Activated CD8-positive, alpha-beta T cell treated with anti-CD3 and anti-CD28 coated beads for 36 hours (primary cell): ENCODE data around the gene RPL4. TPM values are rescaled to one million over a fixed set of nuclear protein-coding genes. Genes with fewer than 3 reads are reported as not detected.
A peak's percentile ranks its signal among the peaks of the same experiment; 100 is the strongest.

Experiments
- ATAC-seq: fragments of 200-7000 bp; cut with Tn5 transposase; one replicate; pipeline ENCODE4 v1.10.0; 2021; ENCODE audit warnings: mild to moderate bottlenecking, moderate library complexity
- CTCF ChIA-PET: fragments of 350-600 bp; sonication (Branson Sonifier 250); formaldehyde crosslinking; loops from one replicate; lab custom pipeline; 2021; ENCODE audit warnings: antibody characterized with exemption; lab: Charles Lee
- POLR2A ChIA-PET: fragments of 350-600 bp; sonication (Branson Sonifier 250); formaldehyde crosslinking; loops from one replicate; lab custom pipeline; 2021; ENCODE audit warnings: antibody characterized with exemption; lab: Charles Lee
- DNase-seq: peaks from one replicate; pipeline ENCODE4 v3.0.0-alpha.2; 2020
- H3K27ac Mint-ChIP-seq: one replicate; pipeline ENCODE4 v1.8.0; 2021; ENCODE audit warnings: mild to moderate bottlenecking, mixed read lengths
- H3K27me3 Mint-ChIP-seq: one replicate; pipeline ENCODE4 v1.8.0; 2021; ENCODE audit warnings: mixed read lengths
- H3K36me3 Mint-ChIP-seq: one replicate; pipeline ENCODE4 v1.8.0; 2021; ENCODE audit warnings: low read depth, mixed read lengths
- H3K4me1 Mint-ChIP-seq: one replicate; pipeline ENCODE4 v1.8.0; 2021; ENCODE audit warnings: low read depth, mixed read lengths
- H3K4me3 Mint-ChIP-seq: one replicate; pipeline ENCODE4 v1.8.0; 2021; ENCODE audit warnings: mild to moderate bottlenecking, moderate library complexity, mixed read lengths
- H3K9me3 Mint-ChIP-seq: one replicate; pipeline ENCODE4 v1.8.0; 2021; ENCODE audit warnings: mixed read lengths
- intact Hi-C: fragments of 100-400 bp; cut with micrococcal nuclease; formaldehyde crosslinking; loops from one replicate; pipeline ENCODE4 v1.10.0; 2022
- total RNA-seq, 2 experiments: library from RNA; stranded (reverse); gene quantifications; one replicate each; pipeline ENCODE4 v1.2.3, GENCODE V29; 2021
- TF ChIP-seq, protein P1 (sequence below): fragments of 200-600 bp; IDR thresholded peaks from one replicate; pipeline ENCODE4 v1.8.0; 2022; ENCODE audit warnings: antibody characterized with exemption, mild to moderate bottlenecking

Gene RPL4
- total RNA-seq, 2 experiments from 2014 or later = 5,254 to 5,310 TPM

DNA sequence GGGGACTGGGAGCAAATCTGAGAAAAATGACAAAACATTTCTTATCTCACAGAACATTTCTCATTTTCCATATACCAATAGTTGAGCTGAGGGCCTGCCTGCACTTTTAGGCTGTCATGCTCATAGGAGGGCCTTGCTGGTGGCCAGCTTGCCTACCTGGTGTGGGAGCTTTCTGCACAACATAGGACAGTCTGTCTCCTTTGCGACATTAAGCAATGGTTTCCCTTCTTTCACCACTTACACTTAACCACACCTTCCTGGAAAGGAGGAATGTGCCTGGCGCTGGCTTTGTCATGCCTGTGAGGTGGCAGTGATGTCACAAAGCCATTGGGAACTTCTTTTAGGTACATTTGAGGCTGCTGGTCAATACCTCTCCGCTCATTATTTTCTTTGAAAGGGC is 12.8 kb downstream of the RPL4 start:
- Mint-ChIP-seq H3K4me1 (peaks cover 20% of the 10 kb centered on the region), H3K9me3 (no peaks in the 10 kb centered on the region), H3K27ac (peak overlapping the region; percentile 57), H3K27me3 (no peaks in the 10 kb centered on the region), H3K36me3 (peaks cover 66% of the 10 kb centered on the region), H3K4me3 (no peak overlapping the region)
- intact Hi-C loops = loop anchor here (10.0 kb wide), 1 partner anchor 137 kb away; the partner anchor contains the start of gene TIPIN
- POLR2A ChIA-PET = interaction anchor here (0.9 to 1.5 kb wide), 6 partner anchors 13 to 19 kb away, joined by 3 to 4 read pairs (median 3); partner anchors contain the start of gene ZWILCH
- CTCF ChIA-PET = interaction anchor here (0.9 to 1.5 kb wide), 3 partner anchors 17 to 112 kb away, joined by 3 read pairs; no protein-coding TSS in a partner anchor
- DNase-seq = no peak
- no peak for ATAC-seq
- TF ChIP-seq, protein P1, sequence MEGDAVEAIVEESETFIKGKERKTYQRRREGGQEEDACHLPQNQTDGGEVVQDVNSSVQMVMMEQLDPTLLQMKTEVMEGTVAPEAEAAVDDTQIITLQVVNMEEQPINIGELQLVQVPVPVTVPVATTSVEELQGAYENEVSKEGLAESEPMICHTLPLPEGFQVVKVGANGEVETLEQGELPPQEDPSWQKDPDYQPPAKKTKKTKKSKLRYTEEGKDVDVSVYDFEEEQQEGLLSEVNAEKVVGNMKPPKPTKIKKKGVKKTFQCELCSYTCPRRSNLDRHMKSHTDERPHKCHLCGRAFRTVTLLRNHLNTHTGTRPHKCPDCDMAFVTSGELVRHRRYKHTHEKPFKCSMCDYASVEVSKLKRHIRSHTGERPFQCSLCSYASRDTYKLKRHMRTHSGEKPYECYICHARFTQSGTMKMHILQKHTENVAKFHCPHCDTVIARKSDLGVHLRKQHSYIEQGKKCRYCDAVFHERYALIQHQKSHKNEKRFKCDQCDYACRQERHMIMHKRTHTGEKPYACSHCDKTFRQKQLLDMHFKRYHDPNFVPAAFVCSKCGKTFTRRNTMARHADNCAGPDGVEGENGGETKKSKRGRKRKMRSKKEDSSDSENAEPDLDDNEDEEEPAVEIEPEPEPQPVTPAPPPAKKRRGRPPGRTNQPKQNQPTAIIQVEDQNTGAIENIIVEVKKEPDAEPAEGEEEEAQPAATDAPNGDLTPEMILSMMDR = no peak

DNA sequence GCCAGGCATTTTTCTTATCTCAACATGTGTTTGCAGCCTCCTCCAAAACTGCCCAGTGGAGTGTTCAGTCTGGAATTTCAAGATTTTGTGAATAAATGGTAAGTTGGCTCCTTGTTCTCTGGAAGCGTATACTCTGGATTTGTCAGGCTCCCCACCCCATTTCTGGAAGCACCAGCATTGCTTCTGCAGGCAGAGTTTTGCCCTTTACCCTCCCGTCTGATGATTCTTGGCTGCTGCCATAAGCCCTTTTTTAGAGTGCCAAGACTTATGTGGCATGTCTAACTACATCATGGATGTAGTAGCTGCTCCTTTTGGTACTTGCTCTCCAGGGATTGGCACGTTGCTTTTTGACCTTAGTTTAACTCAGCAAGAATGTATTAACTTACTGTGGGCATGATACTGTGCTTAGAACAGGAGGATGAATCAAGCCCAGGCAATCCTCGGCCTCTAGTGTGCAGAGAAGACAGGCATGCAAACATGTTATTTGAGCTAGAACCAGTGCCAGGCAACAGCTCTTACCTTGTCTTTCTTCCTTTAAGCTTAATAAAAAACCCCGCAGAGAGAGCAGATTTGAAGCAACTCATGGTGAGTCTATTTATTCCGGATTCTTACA is 15.4 kb downstream of the RPL4 start:
- Mint-ChIP-seq H3K27me3 (no peaks in the 10 kb centered on the region), H3K4me3 (no peak overlapping the region), H3K9me3 (no peaks in the 10 kb centered on the region), H3K4me1 (peaks cover 6% of the 10 kb centered on the region), H3K36me3 (peaks cover 50% of the 10 kb centered on the region), H3K27ac (peak overlapping the region; percentile 28)
- no peak for ATAC-seq
- DNase-seq = no peak
- ChIA-PET CTCF (interaction anchor here (1.4 kb wide), 2 partner anchors 9 to 11 kb away, joined by 3 to 11 read pairs; partner anchors contain the start of gene SNAPC5), POLR2A (interaction anchor here (1.2 to 1.5 kb wide), 4 partner anchors 9 to 15 kb away, joined by 3 to 6 read pairs (median 4); partner anchors contain the start of genes RPL4 and ZWILCH)
- TF ChIP-seq, protein P1 = no peak
- intact Hi-C loops = no loop called here

DNA sequence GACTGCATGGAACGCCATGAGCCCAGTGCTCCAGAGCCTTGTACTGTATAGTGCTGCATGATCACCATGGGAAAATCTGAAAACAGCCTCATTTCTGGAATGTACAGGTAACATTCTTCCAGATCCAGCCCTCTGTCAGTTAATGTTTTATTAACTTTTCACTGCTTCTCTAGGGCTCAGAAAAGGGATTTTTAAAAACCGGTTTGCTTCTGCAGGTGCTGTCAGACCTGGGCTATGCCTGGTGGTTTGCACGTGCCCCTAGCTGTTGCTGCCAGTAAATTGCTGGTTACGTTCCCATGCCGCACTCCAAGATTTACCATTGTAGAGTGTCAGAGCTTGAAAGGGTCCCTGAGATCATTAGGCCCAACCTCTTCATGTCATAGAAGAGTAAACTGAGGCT is 16.1 kb downstream of the RPL4 start:
- H3K36me3 Mint-ChIP-seq = peaks cover 45% of the 10 kb centered on the region
- H3K9me3 Mint-ChIP-seq = no peaks in the 10 kb centered on the region
- H3K4me1 Mint-ChIP-seq = peaks cover 2% of the 10 kb centered on the region
- DNase-seq (no peak), ATAC-seq (no peak)
- TF ChIP-seq, protein P1 = no peak
- POLR2A ChIA-PET = interaction anchor here (1.3 to 1.5 kb wide), 3 partner anchors 9 to 16 kb away, joined by 3 to 5 read pairs (median 3); partner anchors contain the start of genes RPL4, SNAPC5 and ZWILCH
- peak overlapping the region; percentile 25 for H3K27ac Mint-ChIP-seq
- H3K4me3 Mint-ChIP-seq = no peak overlapping the region
- H3K27me3 Mint-ChIP-seq = no peaks in the 10 kb centered on the region
- CTCF ChIA-PET = interaction anchor here (1.4 kb wide), 1 partner anchor 12 kb away, joined by 3 read pairs; no protein-coding TSS in a partner anchor
- intact Hi-C loops = no loop called here

DNA sequence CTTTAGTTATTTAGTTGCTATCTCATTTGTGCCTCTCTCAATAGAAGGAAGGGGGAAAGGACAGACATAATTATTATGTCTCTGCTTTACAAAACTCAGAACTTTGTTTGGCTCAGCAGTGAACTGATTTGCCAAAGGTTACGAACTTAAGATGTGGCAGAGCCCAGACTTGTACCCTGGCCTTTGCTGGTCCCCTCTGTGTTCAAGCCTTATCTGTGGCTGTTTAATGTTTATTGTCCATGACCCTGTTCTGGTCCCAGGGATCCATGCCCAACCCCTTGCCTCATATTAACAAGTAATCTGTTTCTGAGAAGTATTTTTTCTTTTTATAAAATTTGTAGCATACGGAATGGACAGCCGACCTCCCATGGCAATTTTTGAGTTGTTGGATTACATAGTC is 17.8 kb downstream of the RPL4 start:
- ChIA-PET POLR2A (interaction anchor here (1.5 kb wide), 1 partner anchor 11 kb away, joined by 3 read pairs; the partner anchor contains the start of gene SNAPC5), CTCF (no interaction called here)
- Mint-ChIP-seq H3K9me3 (no peaks in the 10 kb centered on the region), H3K4me1 (peaks cover 2% of the 10 kb centered on the region), H3K27me3 (no peaks in the 10 kb centered on the region), H3K27ac (no peak overlapping the region), H3K4me3 (no peak overlapping the region), H3K36me3 (peaks cover 50% of the 10 kb centered on the region)
- intact Hi-C loops = no loop called here
- no peak for ATAC-seq
- DNase-seq = no peak
- TF ChIP-seq, protein P1 = no peak
